Breast epithelium (tissue), 3 donors: ENCODE measurements around the gene CXXC5.

Source experiments
- CTCF ChIP-seq, 3 donors: fragments of 450-650 bp; IDR thresholded peaks; one replicate each; pipeline ENCODE4 v1.5.1; 2016 to 2017; ENCODE audit warnings: antibody characterized with exemption in 3 of 3, mild to moderate bottlenecking in 3 of 3, moderate library complexity in 3 of 3
- POLR2AphosphoS5 ChIP-seq, 3 donors: sonication (generic); formaldehyde crosslinking; IDR thresholded peaks; one replicate each; pipeline ENCODE4 v1.6.1; 2017; ENCODE audit warnings: antibody characterized with exemption in 3 of 3

GRCh38 chr5:139684350-139684880 lies 36.3 kb downstream of the CXXC5 start:
- no peak for TF ChIP-seq CTCF (IDR thresholded peaks at IDR 0.05)
- TF ChIP-seq POLR2AphosphoS5 (IDR thresholded peaks at IDR 0.05), result no peak
